Osteoblast (primary cell): Measurements from ENCODE around the gene ANKRD16. TPM values are rescaled to one million over a fixed set of nuclear protein-coding genes. Genes with fewer than 3 reads are reported as not detected.
A peak's percentile ranks its signal among the peaks of the same experiment; 100 is the strongest.
"Not testable (repeated sequence)": the region's sequence is repeated elsewhere in the genome, so short reads cannot be mapped to it uniquely, and the experiment has no call there.

Experiments
- DNase-seq: peaks from one replicate; pipeline ENCODE4 v3.0.0; 2011; ENCODE audit warnings: low spot score, mixed read lengths; ENCODE audit not compliant: insufficient read length; ENCODE audit errors: missing footprints
- H2AFZ ChIP-seq: 2 replicates; pipeline ENCODE4 v1.6.0; 2011; ENCODE audit warnings: mild to moderate bottlenecking, low read length
- H3K27ac ChIP-seq: 2 replicates; pipeline ENCODE4 v1.5.1; 2011; ENCODE audit warnings: mild to moderate bottlenecking, low read depth, low read length, moderate library complexity
- H3K27me3 ChIP-seq: 2 replicates; pipeline ENCODE4 v1.6.0; 2012; ENCODE audit warnings: mild to moderate bottlenecking, control low read depth, inconsistent platforms, low read length, moderate library complexity; ENCODE audit not compliant: insufficient read depth
- H3K36me3 ChIP-seq: 2 replicates; pipeline ENCODE4 v1.5.1; 2011; ENCODE audit warnings: mild to moderate bottlenecking, low read length, control low read depth, moderate library complexity; ENCODE audit not compliant: insufficient read depth
- H3K4me1 ChIP-seq: 2 replicates; pipeline ENCODE4 v1.5.1; 2011; ENCODE audit warnings: mild to moderate bottlenecking, low read length, control low read depth, moderate library complexity; ENCODE audit not compliant: insufficient read depth
- H3K4me2 ChIP-seq: 2 replicates; pipeline ENCODE4 v1.6.0; 2011; ENCODE audit warnings: mild to moderate bottlenecking, low read length; ENCODE audit not compliant: insufficient read depth
- H3K4me3 ChIP-seq: fragments of 200-600 bp; sonication (generic); 3 replicates; pipeline ENCODE4 v1.5.1; 2012; ENCODE audit warnings: mild to moderate bottlenecking, low read length, inconsistent platforms; ENCODE audit not compliant: insufficient read depth
- H3K79me2 ChIP-seq: 2 replicates; pipeline ENCODE4 v1.6.0; 2012; ENCODE audit warnings: mild to moderate bottlenecking, low read length, control low read depth, inconsistent platforms; ENCODE audit not compliant: insufficient read depth
- H3K9me3 ChIP-seq: 2 replicates; pipeline ENCODE4 v1.5.1; 2011; ENCODE audit warnings: low read depth, low read length, control low read depth
- H4K20me1 ChIP-seq: 2 replicates; pipeline ENCODE4 v1.6.0; 2012; ENCODE audit warnings: mild to moderate bottlenecking, low read length, control low read depth; ENCODE audit not compliant: insufficient read depth
- total RNA-seq: library from RNA; depleted of rRNA; stranded (reverse); fragments of >200 nt; gene quantifications from 2 replicates; pipeline ENCODE4 v1.2.3, GENCODE V29; 2012
- TF ChIP-seq, protein P1 (sequence below): IDR thresholded peaks from 2 replicates; pipeline ENCODE4 v1.5.1; 2011; ENCODE audit warnings: mild to moderate bottlenecking, low read depth, low read length, moderate library complexity; ENCODE audit errors: extremely low read depth

Gene ANKRD16
- total RNA-seq, 1 donor = 7.2 TPM

GRCh38 chr10:5840314-5841307 is 49.1 kb downstream of the ANKRD16 start:
- DNase-seq = peak; percentile 90
- Histone ChIP-seq H4K20me1 (no peaks in the 10 kb centered on the region), H3K9me3 (no peaks in the 10 kb centered on the region), H3K79me2 (no peaks in the 10 kb centered on the region), H3K27me3 (peaks cover 2% of the 10 kb centered on the region), H3K36me3 (no peaks in the 10 kb centered on the region), H3K4me3 (peak overlapping the region; percentile 24), H3K4me2 (peak overlapping the region; percentile 42), H3K4me1 (no peaks in the 10 kb centered on the region), H2AFZ (peak overlapping the region; percentile 77), H3K27ac (no peak overlapping the region)
- TF ChIP-seq, protein P1, sequence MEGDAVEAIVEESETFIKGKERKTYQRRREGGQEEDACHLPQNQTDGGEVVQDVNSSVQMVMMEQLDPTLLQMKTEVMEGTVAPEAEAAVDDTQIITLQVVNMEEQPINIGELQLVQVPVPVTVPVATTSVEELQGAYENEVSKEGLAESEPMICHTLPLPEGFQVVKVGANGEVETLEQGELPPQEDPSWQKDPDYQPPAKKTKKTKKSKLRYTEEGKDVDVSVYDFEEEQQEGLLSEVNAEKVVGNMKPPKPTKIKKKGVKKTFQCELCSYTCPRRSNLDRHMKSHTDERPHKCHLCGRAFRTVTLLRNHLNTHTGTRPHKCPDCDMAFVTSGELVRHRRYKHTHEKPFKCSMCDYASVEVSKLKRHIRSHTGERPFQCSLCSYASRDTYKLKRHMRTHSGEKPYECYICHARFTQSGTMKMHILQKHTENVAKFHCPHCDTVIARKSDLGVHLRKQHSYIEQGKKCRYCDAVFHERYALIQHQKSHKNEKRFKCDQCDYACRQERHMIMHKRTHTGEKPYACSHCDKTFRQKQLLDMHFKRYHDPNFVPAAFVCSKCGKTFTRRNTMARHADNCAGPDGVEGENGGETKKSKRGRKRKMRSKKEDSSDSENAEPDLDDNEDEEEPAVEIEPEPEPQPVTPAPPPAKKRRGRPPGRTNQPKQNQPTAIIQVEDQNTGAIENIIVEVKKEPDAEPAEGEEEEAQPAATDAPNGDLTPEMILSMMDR = no peak

GRCh38 chr10:5836181-5836580 is 53.5 kb downstream of the ANKRD16 start:
- not testable (repeated sequence) for H3K4me2 ChIP-seq, DNase-seq, H3K4me3 ChIP-seq, H3K27me3 ChIP-seq, H3K79me2 ChIP-seq, H4K20me1 ChIP-seq, H3K27ac ChIP-seq, H3K36me3 ChIP-seq, H3K9me3 ChIP-seq, H2AFZ ChIP-seq, H3K4me1 ChIP-seq

GRCh38 chr10:5835446-5836095 is 54.1 kb downstream of the ANKRD16 start:
- Histone ChIP-seq H4K20me1 (no peaks in the 10 kb centered on the region), H3K27ac (no peak overlapping the region), H3K9me3 (no peaks in the 10 kb centered on the region), H3K79me2 (no peaks in the 10 kb centered on the region), H3K27me3 (no peaks in the 10 kb centered on the region), H3K36me3 (no peaks in the 10 kb centered on the region), H2AFZ (no peak overlapping the region), H3K4me3 (no peak overlapping the region), H3K4me2 (no peak overlapping the region), H3K4me1 (no peaks in the 10 kb centered on the region)
- TF ChIP-seq, protein P1 = no peak
- DNase-seq = no peak

DNA sequence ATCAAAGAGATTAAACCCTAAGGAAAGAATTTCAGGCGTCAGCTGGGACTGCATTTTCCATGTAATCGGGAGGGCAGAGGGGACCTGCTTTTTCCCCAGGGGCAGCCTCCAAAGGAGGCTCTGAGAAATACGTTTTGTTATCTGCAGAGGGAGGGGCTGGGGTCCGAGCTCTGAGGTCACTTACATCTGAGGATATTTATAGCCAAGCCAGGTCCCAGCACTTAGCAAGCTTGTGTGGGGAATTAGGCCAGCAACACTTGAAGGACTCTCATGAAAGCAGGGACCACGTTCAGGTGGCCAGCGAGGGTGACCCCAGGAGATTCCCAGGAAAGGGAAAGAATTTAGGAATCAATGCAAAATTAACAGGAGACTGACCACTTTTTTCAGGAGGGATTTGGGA is 55.9 kb downstream of the ANKRD16 start:
- Histone ChIP-seq H3K79me2 (no peaks in the 10 kb centered on the region), H3K36me3 (no peaks in the 10 kb centered on the region), H3K27ac (no peak overlapping the region), H3K4me2 (no peak overlapping the region), H4K20me1 (no peaks in the 10 kb centered on the region), H3K27me3 (no peaks in the 10 kb centered on the region), H2AFZ (no peak overlapping the region), H3K4me1 (no peaks in the 10 kb centered on the region), H3K4me3 (no peak overlapping the region), H3K9me3 (no peaks in the 10 kb centered on the region)
- DNase-seq = peak; percentile 47
- TF ChIP-seq, protein P1 = no peak
